K562 (cell line): Measurements from ENCODE around the gene ARL5C. TPM values are rescaled to one million over a fixed set of nuclear protein-coding genes. Genes with fewer than 3 reads are reported as not detected.
A peak's percentile ranks its signal among the peaks of the same experiment; 100 is the strongest.

Experiments
- ATAC-seq: fragments of 200-7000 bp; cut with Tn5 transposase; 3 replicates; pipeline ENCODE4 v1.9.1; 2020; ENCODE audit warnings: moderate library complexity
- BruUV-seq: library from RNA; stranded (reverse); fragments of 400-500 nt; replicated peaks from 2 replicates; lab custom pipeline; 2021; lab: Mats Ljungman, UMichigan
- CTCF ChIA-PET: fragments of 300-600 bp; formaldehyde crosslinking; extraction: SDS; loops from one replicate; lab custom pipeline; 2021; ENCODE audit warnings: low intra/inter-chr PET ratio; lab: Yijun Ruan, JAX
- POLR2A ChIA-PET: fragments of 300-600, 350-650 bp; sonication (Branson Sonifier 250); formaldehyde crosslinking; extraction: SDS; loops from one replicate; lab custom pipeline; 2021; ENCODE audit warnings: antibody characterized with exemption, inconsistent platforms; lab: Yijun Ruan, JAX
- DNase-seq, 4 experiments: peaks; one replicate each; pipeline versions ENCODE4 v3.0.0 to v3.0.0-alpha.2; 2011 to 2018; ENCODE audit warnings: low spot score in 3 of 4, mixed read lengths in 3 of 4; ENCODE audit errors: extremely low read depth in 1 of 4
- FAIRE-seq: peaks from 2 replicates; lab custom pipeline; 2011; peaks lifted over from hg19 to GRCh38; lab: Jason Lieb, UNC
- H2AFZ ChIP-seq: 2 replicates; pipeline ENCODE4 v1.6.0; 2011; ENCODE audit warnings: low read depth, low read length, control low read depth, inconsistent platforms
- H3K27ac ChIP-seq: fragments of 200-600 bp; 3 replicates; pipeline ENCODE4 v1.8.0; 2011; ENCODE audit warnings: low read depth, mild to moderate bottlenecking, control low read depth, inconsistent platforms, low read length, moderate library complexity, mixed read lengths; ENCODE audit errors: extremely low read depth
- H3K27me3 ChIP-seq, 2 experiments: fragments of 300-600 bp in 1 of 2; 2 replicates in 1 of 2; 3 replicates in 1 of 2; pipeline versions ENCODE4 v1.6.0 to v1.8.0; 2011; ENCODE audit warnings: inconsistent platforms in 2 of 2, low read length in 2 of 2, mild to moderate bottlenecking in 1 of 2, mixed read lengths in 1 of 2, moderate library complexity in 1 of 2; ENCODE audit not compliant: control insufficient read depth in 2 of 2, insufficient read depth in 2 of 2
- H3K36me3 ChIP-seq: fragments of 300-600 bp; 3 replicates; pipeline ENCODE4 v1.8.0; 2011; ENCODE audit warnings: mild to moderate bottlenecking, low read length, inconsistent platforms; ENCODE audit not compliant: control insufficient read depth, insufficient read depth
- H3K4me1 ChIP-seq, 2 experiments: fragments of 200-600 bp in 1 of 2; replicated peaks in 1 of 2; 2 replicates in 1 of 2; 3 replicates in 1 of 2; pipeline versions ENCODE4 v1.5.1 to v1.8.0; 2011; ENCODE audit warnings: inconsistent platforms in 2 of 2, low read length in 2 of 2, mild to moderate bottlenecking in 1 of 2, mixed read lengths in 1 of 2, moderate library complexity in 1 of 2; ENCODE audit not compliant: control insufficient read depth in 2 of 2, insufficient read depth in 2 of 2
- H3K4me2 ChIP-seq: 2 replicates; pipeline ENCODE4 v1.6.1; 2011; ENCODE audit warnings: low read length, control low read depth, inconsistent platforms, mixed read lengths; ENCODE audit not compliant: insufficient read depth
- H3K4me3 ChIP-seq: fragments of 200-600 bp; sonication (generic), shearing (Covaris generic); 2 replicates; pipeline ENCODE4 v1.5.1; 2016; ENCODE audit warnings: control low read depth, inconsistent platforms
- H3K79me2 ChIP-seq: fragments of 200-600 bp; 3 replicates; pipeline ENCODE4 v1.8.0; 2011; ENCODE audit warnings: low read length, inconsistent platforms; ENCODE audit not compliant: control insufficient read depth, insufficient read depth
- H3K9ac ChIP-seq, 2 experiments: 2 replicates each; pipeline versions ENCODE4 v1.6.0 to v1.6.1; 2011; ENCODE audit warnings: low read depth in 2 of 2, low read length in 2 of 2, control low read depth in 1 of 2, inconsistent platforms in 1 of 2, mild to moderate bottlenecking in 1 of 2, mixed read lengths in 1 of 2; ENCODE audit not compliant: insufficient read depth in 1 of 2
- H3K9me1 ChIP-seq: one replicate; pipeline ENCODE4 v1.6.0; 2011; ENCODE audit warnings: inconsistent platforms, mild to moderate bottlenecking, low read length, moderate library complexity; ENCODE audit not compliant: control insufficient read depth, insufficient read depth
- H3K9me3 ChIP-seq: replicated peaks from 2 replicates; pipeline ENCODE4 v1.5.1; 2011; ENCODE audit warnings: low read depth, low read length, inconsistent platforms; ENCODE audit not compliant: control insufficient read depth, insufficient read depth
- H4K20me1 ChIP-seq: replicated peaks from 2 replicates; pipeline ENCODE4 v1.6.1; 2011; ENCODE audit warnings: low read length, inconsistent platforms, mixed read lengths; ENCODE audit not compliant: control insufficient read depth, insufficient read depth
- ARID4B ChIP-seq: sonication (generic); formaldehyde crosslinking; IDR thresholded peaks from 2 replicates; pipeline ENCODE4 v1.8.0; 2022; ENCODE audit warnings: mild to moderate bottlenecking, missing genetic modification reagents
- BDP1 ChIP-seq: IDR thresholded peaks from 3 replicates; pipeline ENCODE4 v1.6.1; 2011; ENCODE audit not compliant: insufficient read length, insufficient read depth
- ELF1 ChIP-seq: fragments of 200-800 bp; sonication (Bioruptor generic); IDR thresholded peaks from 2 replicates; pipeline ENCODE4 v1.6.1; 2016; ENCODE audit warnings: missing genetic modification characterization, missing compliant biosample characterization
- RBM25 ChIP-seq: fragments of 200-400 bp; formaldehyde crosslinking; IDR thresholded peaks from 2 replicates; pipeline ENCODE4 v1.6.1; 2018; ENCODE audit warnings: low read length, low read depth, moderate library complexity; ENCODE audit not compliant: severe bottlenecking
- RNF219 ChIP-seq: fragments of 250-450 bp; sonication (Bioruptor Pico); IDR thresholded peaks from 2 replicates; pipeline ENCODE4 v1.5.0; 2022; ENCODE audit warnings: mild to moderate bottlenecking
- SETDB1 ChIP-seq: IDR thresholded peaks from one replicate; pipeline ENCODE4 v1.6.1; 2012; ENCODE audit warnings: low read length, control low read depth, inconsistent platforms
- SMARCA5 ChIP-seq: fragments of 450-650 bp; IDR thresholded peaks from 2 replicates; pipeline ENCODE4 v1.6.1; 2016
- ZNF121 ChIP-seq: sonication (generic); formaldehyde crosslinking; conservative IDR thresholded peaks from 2 replicates; pipeline ENCODE4 v1.8.0; 2022; ENCODE audit warnings: missing genetic modification reagents
- WGBS: fragments of 100-300 bp; shearing (Covaris generic); methylation state at CpG from one replicate; pipeline ENCODE4 v1.1.6; 2016; ENCODE audit warnings: low coverage, mixed read lengths; ENCODE audit not compliant: insufficient coverage; ENCODE audit errors: missing lambda C conversion rate; 5-methylcytosine and 5-hydroxymethylcytosine counted together
- in situ Hi-C: fragments of 300-500 bp; cut with MboI; formaldehyde crosslinking; loops from 4 replicates; pipeline ENCODE4 v1.15.0; 2018; ENCODE audit warnings: inconsistent platforms, mixed read lengths
- intact Hi-C: fragments of 100-400 bp; cut with micrococcal nuclease; formaldehyde crosslinking; loops from 2 replicates; pipeline ENCODE4 v1.14.2; 2022
- polyA plus RNA-seq, 8 experiments: library from polyadenylated mRNA; depleted of rRNA in 4 of 8; stranded (reverse) in 5 of 8; unstranded in 3 of 8; fragments of >200 nt; fragmentation: Nextera tagmentation in 2 of 8; fragmentation: Illumina TruSeq in 1 of 8; extraction: Ambion mirVana in 2 of 8; extraction: Trizol in 1 of 8; gene quantifications; 2 replicates each; pipeline versions ENCODE4 v1.2.1 to v1.2.3, GENCODE V29; 2011 to 2014; ENCODE audit warnings: inconsistent platforms in 1 of 8, missing spikeins in 1 of 8
- total RNA-seq, 7 experiments: library from RNA; depleted of rRNA in 6 of 7; stranded (reverse); fragments of >200 nt in 6 of 7; fragmentation: Illumina TruSeq in 2 of 7; extraction: Trizol in 2 of 7; gene quantifications; 2 replicates each; pipeline versions ENCODE4 v1.2.1 to v1.2.3, GENCODE V29; 2011 to 2021; ENCODE audit warnings: low replicate concordance in 1 of 7

Gene ARL5C
- total and polyA plus RNA-seq, 9 of the 15 experiments (the other 6 are each of a cell fraction or from before 2014, with no cell fraction given) = not detected

- TF ChIP-seq ARID4B (no peak), SETDB1 (no peak), ELF1 (tag) (no peak), RNF219 (no peak)
Measured at GRCh38 chr17:39131616-39132015, 34.3 kb downstream of the ARL5C start (continued).

- peaks cover 13 to 29% of the 10 kb centered on the region in 2 experiments for H3K27me3 ChIP-seq
- in situ Hi-C loops = no loop called here
- ChIA-PET POLR2A (no interaction called here), CTCF (no interaction called here)
- no peaks in the 10 kb centered on the region for H3K9me3 ChIP-seq
- WGBS = 53% methylated on average over 3 of the region's 3 CpGs
- H3K4me1 ChIP-seq = peaks cover 5 to 9% of the 10 kb centered on the region in 2 experiments; a peak in 3 of 5 replicates
- TF ChIP-seq RBM25 (peak; percentile 17), ZNF121 (0 out of 2 replicates have a peak, but pooled peaks have one; percentile 23), BDP1 (no peak), SMARCA5 (no peak)
- no TSS peak for BruUV-seq
- no peak overlapping the region for H2AFZ ChIP-seq
- H3K79me2 ChIP-seq = no peaks in the 10 kb centered on the region
- no peaks in the 10 kb centered on the region for H3K9me1 ChIP-seq
- H4K20me1 ChIP-seq = no peaks in the 10 kb centered on the region
- intact Hi-C loops = no loop called here
- H3K4me2 ChIP-seq = no peak overlapping the region
- no peaks in the 10 kb centered on the region for H3K36me3 ChIP-seq
- no peak overlapping the region for H3K9ac ChIP-seq
- DNase-seq (no peak), FAIRE-seq (no peak), ATAC-seq (no peak)
- H3K27ac ChIP-seq = no peak overlapping the region
- H3K4me3 ChIP-seq = no peak overlapping the region
Measured at GRCh38 chr17:39130205-39130604, 35.8 kb downstream of the ARL5C start.
